Sigmoid colon (tissue), 7 donors: ENCODE measurements around the gene SPATA2L. TPM values are rescaled to one million over a fixed set of nuclear protein-coding genes. Genes with fewer than 3 reads are reported as not detected.

ENCODE experiments used
- DNase-seq: peaks from one replicate; pipeline ENCODE4 v3.0.0-alpha.2; 2019
- H3K27ac ChIP-seq, 4 donors: fragments of 200-600 bp; sonication (generic); one replicate each; pipeline ENCODE4 v1.5.1; 2016 to 2019; ENCODE audit warnings: mild to moderate bottlenecking in 1 of 4
- H3K27me3 ChIP-seq, 3 donors: fragments of 200-600 bp; sonication (generic); one replicate each; pipeline ENCODE4 v1.5.1; 2019; ENCODE audit warnings: mild to moderate bottlenecking in 1 of 3
- H3K36me3 ChIP-seq, 4 donors: fragments of 200-600 bp; sonication (generic); one replicate each; pipeline ENCODE4 v1.5.1; 2016 to 2019
- H3K4me1 ChIP-seq, 4 donors: fragments of 200-600 bp; sonication (generic); one replicate each; pipeline ENCODE4 v1.5.1; 2017 to 2019
- H3K4me3 ChIP-seq, 4 donors: fragments of 200-600 bp; sonication (generic); one replicate each; pipeline ENCODE4 v1.5.1; 2017 to 2019; ENCODE audit warnings: mild to moderate bottlenecking in 2 of 4, moderate library complexity in 1 of 4
- H3K9me3 ChIP-seq, 4 donors: fragments of 200-600 bp in 3 of 4; sonication (generic) in 3 of 4; one replicate each; pipeline versions ENCODE4 v1.5.1 to v1.6.1; 2013 to 2019
- CTCF ChIP-seq, 4 experiments: fragments of 450-650 bp in 3 of 4; fragments of 200-600 bp in 1 of 4; IDR thresholded peaks; one replicate each; pipeline ENCODE4 v1.5.1; 2016 to 2019; ENCODE audit warnings: antibody characterized with exemption in 4 of 4, mild to moderate bottlenecking in 3 of 4, moderate library complexity in 2 of 4
- EP300 ChIP-seq, 4 donors: sonication (generic); formaldehyde crosslinking; IDR thresholded peaks; one replicate each; pipeline ENCODE4 v1.6.1; 2017; ENCODE audit warnings: antibody characterized with exemption in 4 of 4
- POLR2A ChIP-seq, 2 donors: fragments of 450-650 bp; IDR thresholded peaks; one replicate each; pipeline ENCODE4 v1.6.1; 2016; ENCODE audit warnings: antibody characterized with exemption in 2 of 2, mild to moderate bottlenecking in 2 of 2, moderate library complexity in 2 of 2
- POLR2AphosphoS5 ChIP-seq, 4 donors: sonication (generic); formaldehyde crosslinking; IDR thresholded peaks; one replicate each; pipeline ENCODE4 v1.6.1; 2017; ENCODE audit warnings: antibody characterized with exemption in 4 of 4
- WGBS, 2 donors: extraction: QIAGEN DNeasy Blood & Tissue Kit; methylation state at CpG; one replicate each; pipeline ENCODE4 v1.1.7; 2013; 5-methylcytosine and 5-hydroxymethylcytosine counted together
- intact Hi-C: fragments of 100-400 bp; cut with DNase I; formaldehyde crosslinking; loops from one replicate; pipeline ENCODE4 v1.15.1; 2023
- polyA plus RNA-seq, 3 donors: library from polyadenylated mRNA; stranded (reverse); fragments of 200-250 nt; gene quantifications; one replicate each; pipeline ENCODE4 v1.2.3, GENCODE V29; 2013
- total RNA-seq, 4 donors: library from RNA; depleted of rRNA; stranded (reverse); fragments of >200 nt; gene quantifications; one replicate each; pipeline ENCODE4 v1.1.0, GENCODE V29; 2016
- donor health status: healthy with polysubstance abuse.
- donor health status: Bipolar disorder and iron deficiency.
- donor health status: healthy.

Gene SPATA2L
- total RNA-seq (10 to 100 TPM in 1 of 4 donors, 1 to 10 TPM in 3; 3.5 to 12.6 (median 6.5) TPM), polyA plus RNA-seq (10 to 100 TPM; 11.3 to 17.6 (median 12.6) TPM)

GRCh38 chr16:89701425-89702406 is at the start of gene SPATA2L:
Gene SPATA2L (minus strand): TSS chr16:89701705. CDS start chr16:89701232, 473 bp downstream.
- peaks cover 0 to 28% (median 7%) of the 10 kb centered on the region in 3 donors for H3K27me3 ChIP-seq
- peaks cover 0 to 32% (median 27%) of the 10 kb centered on the region in 4 donors for H3K4me1 ChIP-seq
- peak; percentile 89 for DNase-seq
- WGBS, 2 donors, result 1% methylated on average over 97 of the region's 97 CpGs
- H3K36me3 ChIP-seq, result peaks cover 0 to 10% (median 0%) of the 10 kb centered on the region in 4 donors
- intact Hi-C loops, result loop anchor here (2.0 kb wide), 2 partner anchors 19 to 159 kb away; partner anchors contain the start of genes VPS9D1 and ZNF276
- H3K27ac ChIP-seq, result peak within 1 kb of the TSS; percentile 70 to 83 (median 76)
- H3K4me3 ChIP-seq, result peak within 1 kb of the TSS; percentile 49 to 68 (median 59)
- H3K9me3 ChIP-seq, result no peaks in the 10 kb centered on the region
- TF ChIP-seq CTCF (IDR thresholded peaks at IDR 0.05) (peak in 1 of 4 experiments; percentile 22), POLR2A (IDR thresholded peaks at IDR 0.05) (peak; percentile 34 to 60), EP300 (IDR thresholded peaks at IDR 0.05) (no peak), POLR2AphosphoS5 (IDR thresholded peaks at IDR 0.05) (peak; percentile 72 to 87 (median 81))

GRCh38 chr16:89749637-89750036 is 48.1 kb upstream of the SPATA2L start:
- Histone ChIP-seq H3K9me3 (no peaks in the 10 kb centered on the region), H3K4me3 (no peak overlapping the region), H3K27ac (no peak overlapping the region), H3K36me3 (no peaks in the 10 kb centered on the region), H3K27me3 (no peaks in the 10 kb centered on the region), H3K4me1 (no peaks in the 10 kb centered on the region)
- TF ChIP-seq CTCF (IDR thresholded peaks at IDR 0.05), result no peak
- no peak for TF ChIP-seq POLR2A (IDR thresholded peaks at IDR 0.05)
- no peak for TF ChIP-seq POLR2AphosphoS5 (IDR thresholded peaks at IDR 0.05)
- no peak for TF ChIP-seq EP300 (IDR thresholded peaks at IDR 0.05)
- 24 to 47% methylated on average over 10 of the region's 10 CpGs for WGBS, 2 donors
- DNase-seq, result no peak
- intact Hi-C loops, result no loop called here

GRCh38 chr16:89748921-89749320 is 47.4 kb upstream of the SPATA2L start:
- no peaks in the 10 kb centered on the region for H3K4me1 ChIP-seq
- TF ChIP-seq POLR2A (IDR thresholded peaks at IDR 0.05), result no peak
- no peak for TF ChIP-seq POLR2AphosphoS5 (IDR thresholded peaks at IDR 0.05)
- no peak for TF ChIP-seq CTCF (IDR thresholded peaks at IDR 0.05)
- TF ChIP-seq EP300 (IDR thresholded peaks at IDR 0.05), result no peak
- no peaks in the 10 kb centered on the region for H3K36me3 ChIP-seq
- no peak for DNase-seq
- H3K9me3 ChIP-seq, result no peaks in the 10 kb centered on the region
- H3K27ac ChIP-seq, result no peak overlapping the region
- no peaks in the 10 kb centered on the region for H3K27me3 ChIP-seq
- whole genome bisulfite sequencing, 2 donors, result 93 to 96% methylated on average over 11 of the region's 11 CpGs
- no peak overlapping the region for H3K4me3 ChIP-seq
- intact Hi-C loops, result no loop called here

GRCh38 chr16:89748076-89748475 is 46.6 kb upstream of the SPATA2L start:
- no peak for DNase-seq
- WGBS, 2 donors, result 95 to 97% methylated on average over 9 of the region's 9 CpGs
- intact Hi-C loops, result no loop called here
- no peak for TF ChIP-seq POLR2A (IDR thresholded peaks at IDR 0.05)
- no peak for TF ChIP-seq CTCF (IDR thresholded peaks at IDR 0.05)
- TF ChIP-seq EP300 (IDR thresholded peaks at IDR 0.05), result no peak
- no peak for TF ChIP-seq POLR2AphosphoS5 (IDR thresholded peaks at IDR 0.05)
- H3K27me3 ChIP-seq, result no peaks in the 10 kb centered on the region
- H3K9me3 ChIP-seq, result no peaks in the 10 kb centered on the region
- no peaks in the 10 kb centered on the region for H3K4me1 ChIP-seq
- no peaks in the 10 kb centered on the region for H3K36me3 ChIP-seq
- no peak overlapping the region for H3K4me3 ChIP-seq
- H3K27ac ChIP-seq, result no peak overlapping the region
